Spinal cord (tissue), 10 donors: Measurements from ENCODE around the gene TBC1D4. TPM values are rescaled to one million over a fixed set of nuclear protein-coding genes. Genes with fewer than 3 reads are reported as not detected.

Source experiments
- DNase-seq, 6 donors: peaks; one replicate each; pipeline versions ENCODE4 v3.0.0 to v3.0.0-alpha.2; 2013 to 2015; ENCODE audit warnings: low spot score in 6 of 6, low read depth in 4 of 6
- H3K27ac ChIP-seq: one replicate; pipeline ENCODE4 v1.5.1; 2013; ENCODE audit warnings: low read depth, low read length, control low read depth
- H3K27me3 ChIP-seq: one replicate; pipeline ENCODE4 v1.6.1; 2013; ENCODE audit warnings: low read length; ENCODE audit not compliant: control insufficient read depth, insufficient read depth
- H3K36me3 ChIP-seq: one replicate; pipeline ENCODE4 v1.6.1; 2013; ENCODE audit warnings: low read length; ENCODE audit not compliant: control insufficient read depth, insufficient read depth
- H3K4me1 ChIP-seq: one replicate; pipeline ENCODE4 v1.6.1; 2013; ENCODE audit warnings: low read length; ENCODE audit not compliant: control insufficient read depth, insufficient read depth
- H3K4me3 ChIP-seq: one replicate; pipeline ENCODE4 v1.5.1; 2013; ENCODE audit warnings: low read depth, low read length, control low read depth
- H3K9me3 ChIP-seq: one replicate; pipeline ENCODE4 v1.6.1; 2013; ENCODE audit warnings: low read length; ENCODE audit not compliant: control insufficient read depth, insufficient read depth
- WGBS: methylation state at CpG from one replicate; pipeline ENCODE4 v1.1.5; 2013; ENCODE audit warnings: missing lambda C conversion rate; ENCODE audit not compliant: insufficient coverage; 5-methylcytosine and 5-hydroxymethylcytosine counted together
- polyA plus RNA-seq, 2 donors: library from polyadenylated mRNA; unstranded; fragments of 120-200 nt; gene quantifications; one replicate each; pipeline ENCODE4 v1.2.1, GENCODE V29; 2013; ENCODE audit not compliant: insufficient read length in 2 of 2
- total RNA-seq, 2 donors: library from RNA; depleted of rRNA in 1 of 2; stranded (reverse); fragments of 120-200 nt in 1 of 2; fragments of >200 nt in 1 of 2; gene quantifications; one replicate each; pipeline versions ENCODE4 v1.2.3 to v1.2.4, GENCODE V29; 2013 to 2014
- donor health status: healthy.

TBC1D4 gene
- total and polyA plus RNA-seq, 4 donors, result 11.1 to 19.2 (median 13.1) TPM

- H3K4me3 ChIP-seq, result no peak overlapping the region
- no peaks in the 10 kb centered on the region for H3K36me3 ChIP-seq
- H3K4me1 ChIP-seq, result no peaks in the 10 kb centered on the region
- no peak overlapping the region for H3K27ac ChIP-seq
- WGBS, result 100% methylated on average over 1 of the region's 1 CpG
- no peaks in the 10 kb centered on the region for H3K27me3 ChIP-seq
- H3K9me3 ChIP-seq, result peaks cover 8% of the 10 kb centered on the region
- no peak for DNase-seq
These were observed 81.2 kb downstream of the TBC1D4 start for GRCh38 chr13:75400775-75401174.

- DNase-seq, result no peak
- Histone ChIP-seq H3K27me3 (no peaks in the 10 kb centered on the region), H3K9me3 (peaks cover 8% of the 10 kb centered on the region), H3K36me3 (no peaks in the 10 kb centered on the region), H3K4me1 (no peaks in the 10 kb centered on the region), H3K4me3 (no peak overlapping the region), H3K27ac (no peak overlapping the region)
- 92% methylated on average over 2 of the region's 2 CpGs for WGBS
These were observed 82.1 kb downstream of the TBC1D4 start for GRCh38 chr13:75399879-75400217.

- H3K36me3 ChIP-seq, result no peaks in the 10 kb centered on the region
- no peak overlapping the region for H3K27ac ChIP-seq
- H3K4me1 ChIP-seq, result no peaks in the 10 kb centered on the region
- H3K4me3 ChIP-seq, result no peak overlapping the region
- no peaks in the 10 kb centered on the region for H3K27me3 ChIP-seq
- 100% methylated on average over 1 of the region's 2 CpGs for WGBS
- peaks cover 8% of the 10 kb centered on the region for H3K9me3 ChIP-seq
- DNase-seq, result no peak
These were observed 82.6 kb downstream of the TBC1D4 start for GRCh38 chr13:75399168-75399878.

GRCh38 chr13:75398072-75398471 is 83.9 kb downstream of the TBC1D4 start:
- Histone ChIP-seq H3K36me3 (no peaks in the 10 kb centered on the region), H3K9me3 (peaks cover 8% of the 10 kb centered on the region), H3K4me1 (no peaks in the 10 kb centered on the region), H3K27ac (no peak overlapping the region), H3K27me3 (no peaks in the 10 kb centered on the region), H3K4me3 (no peak overlapping the region)
- DNase-seq, result no peak
- 96% methylated on average over 6 of the region's 6 CpGs for WGBS

- Histone ChIP-seq H3K4me1 (no peaks in the 10 kb centered on the region), H3K4me3 (no peak overlapping the region), H3K36me3 (no peaks in the 10 kb centered on the region), H3K27me3 (no peaks in the 10 kb centered on the region), H3K27ac (no peak overlapping the region), H3K9me3 (peaks cover 8% of the 10 kb centered on the region)
- DNase-seq, result no peak
- 33% methylated on average over 1 of the region's 4 CpGs for WGBS
These were observed 86.1 kb downstream of the TBC1D4 start for GRCh38 chr13:75395901-75396300.

GRCh38 chr13:75395066-75395465 is 86.9 kb downstream of the TBC1D4 start:
- peaks cover 8% of the 10 kb centered on the region for H3K9me3 ChIP-seq
- WGBS, result no CpG with 5 or more reads among the region's 5 CpGs
- no peak for DNase-seq
- no peak overlapping the region for H3K4me3 ChIP-seq
- H3K4me1 ChIP-seq, result no peaks in the 10 kb centered on the region
- H3K27me3 ChIP-seq, result no peaks in the 10 kb centered on the region
- H3K36me3 ChIP-seq, result no peaks in the 10 kb centered on the region
- H3K27ac ChIP-seq, result no peak overlapping the region

GRCh38 chr13:75393839-75394520 is 88.0 kb downstream of the TBC1D4 start:
- no peak for DNase-seq
- Histone ChIP-seq H3K9me3 (peaks cover 4% of the 10 kb centered on the region), H3K36me3 (no peaks in the 10 kb centered on the region), H3K27me3 (no peaks in the 10 kb centered on the region), H3K27ac (no peak overlapping the region), H3K4me1 (no peaks in the 10 kb centered on the region), H3K4me3 (no peak overlapping the region)
- 100% methylated on average over 2 of the region's 5 CpGs for WGBS

- WGBS, result 98% methylated on average over 3 of the region's 3 CpGs
- Histone ChIP-seq H3K27me3 (no peaks in the 10 kb centered on the region), H3K36me3 (no peaks in the 10 kb centered on the region), H3K4me1 (no peaks in the 10 kb centered on the region), H3K9me3 (no peaks in the 10 kb centered on the region), H3K4me3 (no peak overlapping the region), H3K27ac (no peak overlapping the region)
- DNase-seq, result no peak
These were observed 90.4 kb downstream of the TBC1D4 start for GRCh38 chr13:75391432-75392100.

- Histone ChIP-seq H3K27ac (no peak overlapping the region), H3K9me3 (no peaks in the 10 kb centered on the region), H3K27me3 (no peaks in the 10 kb centered on the region), H3K36me3 (no peaks in the 10 kb centered on the region), H3K4me1 (no peaks in the 10 kb centered on the region), H3K4me3 (no peak overlapping the region)
- DNase-seq, result no peak
- WGBS, result no CpG with 5 or more reads among the region's 5 CpGs
These were observed 91.7 kb downstream of the TBC1D4 start for GRCh38 chr13:75390229-75390628.

- no peak overlapping the region for H3K4me3 ChIP-seq
- no peaks in the 10 kb centered on the region for H3K36me3 ChIP-seq
- no peak overlapping the region for H3K27ac ChIP-seq
- no CpG with 5 or more reads among the region's 1 CpG for WGBS
- H3K27me3 ChIP-seq, result no peaks in the 10 kb centered on the region
- no peaks in the 10 kb centered on the region for H3K9me3 ChIP-seq
- no peaks in the 10 kb centered on the region for H3K4me1 ChIP-seq
- no peak for DNase-seq
These were observed 96.3 kb downstream of the TBC1D4 start for GRCh38 chr13:75385708-75386083.
